OCI-LY7 (cell line): ENCODE measurements around the gene PLA2G4E. TPM values are rescaled to one million over a fixed set of nuclear protein-coding genes. Genes with fewer than 3 reads are reported as not detected.

Experiments used
- BruUV-seq: library from RNA; stranded (reverse); fragments of 400-500 nt; replicated peaks from 2 replicates; lab custom pipeline; 2021; lab: Mats Ljungman, UMichigan
- CTCF ChIA-PET: fragments of 300-600 bp; sonication (Branson Sonifier 250); formaldehyde crosslinking; loops from one replicate; lab custom pipeline; 2022; ENCODE audit warnings: antibody characterized with exemption; ENCODE audit not compliant: unreplicated experiment; lab: Charles Lee
- POLR2A ChIA-PET: fragments of 300-600 bp; sonication (Branson Sonifier 250); formaldehyde crosslinking; loops from one replicate; lab custom pipeline; 2022; ENCODE audit warnings: antibody characterized with exemption; lab: Charles Lee
- DNase-seq: peaks from one replicate; pipeline ENCODE4 v3.0.0-alpha.2; 2015; ENCODE audit warnings: low spot score
- H2AFZ ChIP-seq: fragments of 200-600 bp; sonication (generic), shearing (Covaris generic); 2 replicates; pipeline ENCODE4 v1.6.1; 2014; ENCODE audit warnings: mild to moderate bottlenecking, antibody characterized with exemption, low read length, moderate library complexity
- H3K27ac ChIP-seq: fragments of 200-600 bp; sonication (generic); 2 replicates; pipeline ENCODE4 v1.5.1; 2014; ENCODE audit warnings: mixed run types, low read depth, mild to moderate bottlenecking, moderate library complexity, low read length, inconsistent platforms; ENCODE audit not compliant: poor library complexity, severe bottlenecking
- H3K36me3 ChIP-seq: fragments of 200-600 bp; sonication (generic); 2 replicates; pipeline ENCODE4 v1.6.1; 2014; ENCODE audit warnings: mild to moderate bottlenecking, antibody characterized with exemption, low read length, moderate library complexity, mixed read lengths; ENCODE audit not compliant: insufficient read depth
- H3K4me1 ChIP-seq: fragments of 200-600 bp; sonication (generic); 2 replicates; pipeline ENCODE4 v1.5.1; 2014; ENCODE audit warnings: mild to moderate bottlenecking, low read length; ENCODE audit not compliant: insufficient read depth, poor library complexity, severe bottlenecking
- H3K4me2 ChIP-seq: fragments of 200-600 bp; sonication (generic); 2 replicates; pipeline ENCODE4 v1.6.1; 2014; ENCODE audit warnings: mild to moderate bottlenecking, low read length
- H3K4me3 ChIP-seq: fragments of 200-600 bp; sonication (generic); 2 replicates; pipeline ENCODE4 v1.5.1; 2014; ENCODE audit warnings: mild to moderate bottlenecking, low read depth, low read length; ENCODE audit not compliant: poor library complexity, severe bottlenecking
- H3K79me2 ChIP-seq: fragments of 200-600 bp; sonication (generic); 2 replicates; pipeline ENCODE4 v1.6.1; 2016; ENCODE audit warnings: low read depth, mild to moderate bottlenecking, low read length, moderate library complexity, mixed read lengths; ENCODE audit not compliant: insufficient read depth
- H3K9me2 ChIP-seq: fragments of 200-600 bp; sonication (generic); 2 replicates; pipeline ENCODE4 v1.6.1; 2016; ENCODE audit warnings: mild to moderate bottlenecking, low read length, mixed read lengths; ENCODE audit not compliant: insufficient read depth
- H3K9me3 ChIP-seq: fragments of 200-600 bp; sonication (generic); 2 replicates; pipeline ENCODE4 v1.6.1; 2014; ENCODE audit warnings: mild to moderate bottlenecking, mixed run types, low read length, mixed read lengths
- H4K20me1 ChIP-seq: fragments of 200-600 bp; sonication (generic); 2 replicates; pipeline ENCODE4 v1.6.1; 2014; ENCODE audit warnings: mild to moderate bottlenecking, antibody characterized with exemption, low read length, moderate library complexity, mixed read lengths; ENCODE audit not compliant: insufficient read depth
- CTCF ChIP-seq: fragments of 200-600 bp; sonication (generic); conservative IDR thresholded peaks from 2 replicates; pipeline ENCODE4 v1.5.1; 2014; ENCODE audit warnings: mild to moderate bottlenecking, antibody characterized with exemption, low read length, moderate library complexity, mixed read lengths
- EZH2phosphoT487 ChIP-seq: fragments of 200-600 bp; sonication (generic); IDR thresholded peaks from 2 replicates; pipeline ENCODE4 v1.6.1; 2018; ENCODE audit warnings: low read depth, borderline replicate concordance, mild to moderate bottlenecking, mixed run types, antibody characterized with exemption, low read length, moderate library complexity, mixed read lengths
- intact Hi-C: fragments of 100-400 bp; cut with micrococcal nuclease; formaldehyde crosslinking; loops from one replicate; pipeline ENCODE4 v1.10.0; 2022; ENCODE audit not compliant: unreplicated experiment
- total RNA-seq, 2 experiments: library from RNA; depleted of rRNA in 1 of 2; stranded (reverse); fragments of >200 nt in 1 of 2; shearing (Covaris generic) in 1 of 2; gene quantifications; 2 replicates each; pipeline ENCODE4 v1.2.3, GENCODE V29; 2014 to 2022

Gene PLA2G4E
- total RNA-seq, 2 experiments from 2014 or later = not detected

- H3K4me2 ChIP-seq = no peak overlapping the region
- H3K9me3 ChIP-seq = no peaks in the 10 kb centered on the region
- no peaks in the 10 kb centered on the region for H3K9me2 ChIP-seq
- H4K20me1 ChIP-seq = no peaks in the 10 kb centered on the region
- CTCF ChIA-PET = no interaction called here
- no peak overlapping the region for H3K27ac ChIP-seq
- H2AFZ ChIP-seq = no peak overlapping the region
- H3K36me3 ChIP-seq = no peaks in the 10 kb centered on the region
- BruUV-seq = no TSS peak
- no peak overlapping the region for H3K4me3 ChIP-seq
- no peaks in the 10 kb centered on the region for H3K79me2 ChIP-seq
- no peaks in the 10 kb centered on the region for H3K4me1 ChIP-seq
- TF ChIP-seq CTCF (no peak), EZH2phosphoT487 (no peak)
- intact Hi-C loops = no loop called here
- POLR2A ChIA-PET = interaction anchor here (0.5 kb wide), 1 partner anchor 61 kb away, joined by 5 read pairs; no protein-coding TSS in a partner anchor
- no peak for DNase-seq
These were observed 25.9 kb downstream of the PLA2G4E start for GRCh38 chr15:41994772-41995475.

GRCh38 chr15:41994171-41994650 is 26.6 kb downstream of the PLA2G4E start:
- intact Hi-C loops = no loop called here
- ChIA-PET POLR2A (no interaction called here), CTCF (no interaction called here)
- Histone ChIP-seq H2AFZ (no peak overlapping the region), H3K4me3 (no peak overlapping the region), H3K9me3 (no peaks in the 10 kb centered on the region), H3K27ac (no peak overlapping the region), H3K9me2 (no peaks in the 10 kb centered on the region), H3K4me2 (no peak overlapping the region), H3K4me1 (no peaks in the 10 kb centered on the region), H4K20me1 (no peaks in the 10 kb centered on the region), H3K79me2 (no peaks in the 10 kb centered on the region), H3K36me3 (no peaks in the 10 kb centered on the region)
- no peak for DNase-seq
- TF ChIP-seq CTCF (no peak), EZH2phosphoT487 (no peak)
- BruUV-seq = no TSS peak
